ENCODE data around the gene ANKS6.

DNA sequence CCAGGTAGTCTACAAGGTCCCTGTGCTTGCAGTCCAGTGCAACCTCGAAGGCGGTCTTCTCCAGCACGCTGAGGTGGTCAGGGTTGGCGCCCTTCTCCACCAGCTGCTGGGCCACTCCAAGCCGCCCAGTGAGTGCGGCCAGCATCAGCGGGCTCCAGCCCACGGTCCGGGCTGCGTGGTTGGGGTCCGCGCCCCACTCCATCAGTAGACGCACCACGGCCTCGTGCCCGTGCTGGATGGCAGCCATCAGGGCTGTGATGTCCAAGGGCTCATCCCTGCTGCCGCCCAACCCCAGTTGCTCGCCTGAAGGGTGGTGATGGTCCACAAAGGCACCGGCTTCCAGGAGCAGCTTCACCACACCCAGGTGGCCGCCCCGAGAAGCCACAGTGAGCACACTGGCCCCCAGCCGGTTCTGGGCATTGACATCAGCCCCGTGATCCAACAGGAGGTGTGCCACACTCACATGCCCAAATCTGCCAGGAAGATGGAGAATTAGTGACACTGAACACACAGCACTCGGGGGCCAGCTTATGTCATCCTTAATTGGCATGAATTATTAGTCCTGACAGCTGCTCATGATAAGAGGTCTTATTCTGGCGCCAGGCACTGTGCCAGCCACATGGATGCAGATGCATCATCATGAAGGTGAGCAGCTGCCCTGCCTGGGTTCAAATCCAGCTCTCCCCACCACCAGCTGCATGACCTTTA lies 6.1 kb downstream of the ANKS6 start:
- TF ChIP-seq, protein P1, sequence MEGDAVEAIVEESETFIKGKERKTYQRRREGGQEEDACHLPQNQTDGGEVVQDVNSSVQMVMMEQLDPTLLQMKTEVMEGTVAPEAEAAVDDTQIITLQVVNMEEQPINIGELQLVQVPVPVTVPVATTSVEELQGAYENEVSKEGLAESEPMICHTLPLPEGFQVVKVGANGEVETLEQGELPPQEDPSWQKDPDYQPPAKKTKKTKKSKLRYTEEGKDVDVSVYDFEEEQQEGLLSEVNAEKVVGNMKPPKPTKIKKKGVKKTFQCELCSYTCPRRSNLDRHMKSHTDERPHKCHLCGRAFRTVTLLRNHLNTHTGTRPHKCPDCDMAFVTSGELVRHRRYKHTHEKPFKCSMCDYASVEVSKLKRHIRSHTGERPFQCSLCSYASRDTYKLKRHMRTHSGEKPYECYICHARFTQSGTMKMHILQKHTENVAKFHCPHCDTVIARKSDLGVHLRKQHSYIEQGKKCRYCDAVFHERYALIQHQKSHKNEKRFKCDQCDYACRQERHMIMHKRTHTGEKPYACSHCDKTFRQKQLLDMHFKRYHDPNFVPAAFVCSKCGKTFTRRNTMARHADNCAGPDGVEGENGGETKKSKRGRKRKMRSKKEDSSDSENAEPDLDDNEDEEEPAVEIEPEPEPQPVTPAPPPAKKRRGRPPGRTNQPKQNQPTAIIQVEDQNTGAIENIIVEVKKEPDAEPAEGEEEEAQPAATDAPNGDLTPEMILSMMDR (conservative IDR thresholded peaks at IDR 0.05; ENCODE audit: low read length) = no peak
- TF ChIP-seq EZH2phosphoT487 (IDR thresholded peaks at IDR 0.05; ENCODE audit: borderline replicate concordance) = no peak

Data from Loucy (cell line).